ENCODE data around the gene MYL12A. TPM values are rescaled to one million over a fixed set of nuclear protein-coding genes. Genes with fewer than 3 reads are reported as not detected.

The MYL12A gene
- total and polyA plus RNA-seq, 2 donors (not counting 3 experiments of a cell fraction or from before 2014, with no cell fraction given), result 597 to 796 TPM

- no peaks in the 10 kb centered on the region for H3K27me3 ChIP-seq (ENCODE audit: control insufficient read depth in 2 of 2, insufficient read depth in 2 of 2, low read length in 2 of 2)
- no peak overlapping the region for H2AFZ ChIP-seq (ENCODE audit: low read depth, low read length)
- H3K27ac ChIP-seq (ENCODE audit: insufficient read depth, low read depth, low read length), result peak overlapping the region; percentile 94
- DNase-seq (ENCODE audit: low read depth, low spot score), result no peak
- ChIA-PET POLR2A (interaction anchor here (0.6 to 1.4 kb wide), 4 partner anchors 9 to 333 kb away, joined by 3 to 6 read pairs (median 4); no protein-coding TSS in a partner anchor), CTCF (interaction anchor here (1.4 to 2.2 kb wide), 2 partner anchors 10 to 333 kb away, joined by 3 to 10 read pairs; no protein-coding TSS in a partner anchor)
- FAIRE-seq, result peak; percentile 24
- peak overlapping the region; percentile 100 for H3K9ac ChIP-seq (replicated peaks; ENCODE audit: extremely low read depth, insufficient read depth, low read length)
- no TSS peak for BruUV-seq (replicated peaks)
- peaks cover 43% of the 10 kb centered on the region for H3K79me2 ChIP-seq (ENCODE audit: control insufficient read depth, insufficient read depth, low read length)
- peaks cover 3% of the 10 kb centered on the region for H3K9me1 ChIP-seq (replicated peaks; ENCODE audit: control insufficient read depth, extremely low read depth, insufficient read depth, low read length)
- dilution Hi-C loops (cut with MboI; ENCODE audit: extremely low pct_ligation_motif_present, low sequenced_read_pairs) (loop anchor here (25.0 kb wide), 1 partner anchor 201 kb away; the partner anchor contains the start of gene TGIF1), intact Hi-C loops (cut with micrococcal nuclease) (loop anchor here (1.0 to 5.0 kb wide), 5 partner anchors 11 to 531 kb away; partner anchors contain the start of genes LPIN2 and TGIF1)
- peaks cover 14 to 17% of the 10 kb centered on the region in 2 experiments for H3K36me3 ChIP-seq (ENCODE audit: control insufficient read depth in 2 of 2, extremely low read depth in 1 of 2, insufficient read depth in 2 of 2, low read length in 2 of 2)
- peaks cover 35% of the 10 kb centered on the region for H3K4me1 ChIP-seq (ENCODE audit: control insufficient read depth, extremely low read depth, insufficient read depth, low read length)
- TF ChIP-seq EZH2 (IDR thresholded peaks at IDR 0.05; ENCODE audit: borderline replicate concordance, low read depth, low read length, severe bottlenecking) (no peak), CTCF (IDR thresholded peaks at IDR 0.05; ENCODE audit: extremely low read depth in 1 of 2, insufficient read depth in 1 of 2, low read depth in 1 of 2, low read length in 2 of 2) (no peak), GATA2 (IDR thresholded peaks at IDR 0.05; ENCODE audit: insufficient read depth, insufficient read length, low read depth, low read length) (no peak), POLR2A (IDR thresholded peaks at IDR 0.05; ENCODE audit: low read depth, low read length) (no peak), JUN (IDR thresholded peaks at IDR 0.05; ENCODE audit: borderline replicate concordance, insufficient read depth, insufficient read length, low read depth) (no peak), FOS (IDR thresholded peaks at IDR 0.05; ENCODE audit: borderline replicate concordance, insufficient read depth, low read length) (no peak), POLR2AphosphoS5 (IDR thresholded peaks at IDR 0.05; ENCODE audit: insufficient read depth, low read depth, low read length) (no peak), MYC (IDR thresholded peaks at IDR 0.05; ENCODE audit: low read depth, low read length) (no peak), MAX (IDR thresholded peaks at IDR 0.05; ENCODE audit: insufficient read depth, insufficient read length) (no peak)
- peak overlapping the region; percentile 78 for H3K4me2 ChIP-seq (ENCODE audit: insufficient read depth, low read length)
- peak overlapping the region; percentile 93 to 100 (median 97) for H3K4me3 ChIP-seq (replicated peaks in 1 of 3; ENCODE audit: insufficient read depth in 1 of 3, low read depth in 1 of 3, low read length in 3 of 3)
- H4K20me1 ChIP-seq (replicated peaks; ENCODE audit: control insufficient read depth, extremely low read depth, insufficient read depth, low read length), result peaks cover 18% of the 10 kb centered on the region
- H3K9me3 ChIP-seq (replicated peaks; ENCODE audit: control insufficient read depth, insufficient read depth, low read length), result no peaks in the 10 kb centered on the region
Measured at GRCh38 chr18:3260995-3261372, 13.4 kb downstream of the MYL12A start.
